Measurements from ENCODE around the gene C1QTNF8.

GRCh38 chr16:1137604-1138003 is 41.6 kb upstream of the C1QTNF8 start:
- TF ChIP-seq CTCF (IDR thresholded peaks at IDR 0.05) (no peak), POLR2AphosphoS5 (IDR thresholded peaks at IDR 0.05) (no peak), EP300 (IDR thresholded peaks at IDR 0.05; ENCODE audit: low read depth) (no peak), POLR2A (IDR thresholded peaks at IDR 0.05) (no peak)
